ENCODE data around the gene VEZT.
"Not testable (repeated sequence)": the region's sequence is repeated elsewhere in the genome, so short reads cannot be mapped to it uniquely, and the experiment has no call there.

VEZT gene

DNA sequence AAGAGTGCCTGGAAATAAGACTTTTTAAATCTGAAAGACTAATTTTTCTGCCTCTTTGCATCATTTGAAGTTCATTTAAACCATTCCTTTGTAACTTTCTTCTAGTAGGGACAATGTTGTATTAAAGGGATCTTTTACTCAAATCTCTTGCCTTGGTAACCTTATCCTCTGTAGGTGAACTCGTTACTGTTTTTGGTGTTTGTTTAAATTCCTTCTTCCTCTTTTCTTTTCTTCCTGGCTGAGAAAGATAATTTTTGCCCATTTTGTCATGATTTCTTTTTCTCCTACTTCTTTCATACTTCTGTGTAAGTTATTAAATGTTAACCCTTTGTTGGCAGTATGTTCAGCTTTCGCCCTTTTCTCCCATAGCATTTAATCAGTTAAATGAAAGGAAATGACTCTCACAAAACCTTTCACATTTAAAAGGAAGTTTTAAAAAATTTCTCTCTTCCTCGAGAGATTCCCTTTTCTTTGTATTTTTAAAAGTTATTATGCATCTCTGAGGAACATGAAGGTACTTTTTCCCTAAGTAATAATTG lies 10.3 kb downstream of the VEZT start:
- no peak for DNase-seq

DNA sequence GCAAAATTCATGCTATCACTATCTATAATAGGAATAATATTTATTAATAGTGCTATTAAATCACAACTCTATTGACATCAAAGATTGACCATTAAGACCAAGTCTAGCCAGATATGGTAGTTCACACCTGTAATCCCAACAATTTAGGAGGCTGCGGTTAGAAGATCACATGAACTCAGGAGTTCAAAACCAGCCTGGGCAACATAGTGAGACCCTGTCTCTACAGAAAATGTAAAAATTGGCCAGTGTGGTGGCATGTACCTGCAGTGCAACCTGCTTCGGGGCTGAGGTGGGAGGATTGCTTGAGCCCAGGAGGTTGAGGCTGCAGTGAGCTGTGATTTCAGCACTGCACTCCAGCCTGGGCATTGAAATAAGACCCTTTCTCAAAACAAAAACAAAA lies 11.0 kb downstream of the VEZT start:
- DNase-seq = no peak

DNA sequence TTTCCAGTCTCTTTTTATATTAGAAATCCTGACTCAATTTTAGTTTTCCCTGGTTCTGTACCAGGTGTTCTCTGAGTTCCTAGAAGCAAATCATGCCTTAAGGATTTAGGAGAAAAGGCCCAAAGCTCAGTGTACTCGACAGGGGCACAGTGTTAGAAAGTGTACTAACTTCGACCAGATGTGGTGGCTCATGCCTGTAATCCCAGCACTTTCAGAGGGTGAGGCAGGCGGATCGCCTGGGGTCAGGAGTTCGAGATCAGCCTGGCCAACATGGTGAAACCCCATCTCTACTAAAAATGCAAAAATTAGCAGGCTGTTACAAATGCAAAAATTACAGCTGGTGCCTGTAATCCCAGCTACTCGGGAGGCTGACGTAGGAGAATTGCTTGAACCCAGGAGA lies 12.0 kb downstream of the VEZT start:
- DNase-seq = no peak

DNA sequence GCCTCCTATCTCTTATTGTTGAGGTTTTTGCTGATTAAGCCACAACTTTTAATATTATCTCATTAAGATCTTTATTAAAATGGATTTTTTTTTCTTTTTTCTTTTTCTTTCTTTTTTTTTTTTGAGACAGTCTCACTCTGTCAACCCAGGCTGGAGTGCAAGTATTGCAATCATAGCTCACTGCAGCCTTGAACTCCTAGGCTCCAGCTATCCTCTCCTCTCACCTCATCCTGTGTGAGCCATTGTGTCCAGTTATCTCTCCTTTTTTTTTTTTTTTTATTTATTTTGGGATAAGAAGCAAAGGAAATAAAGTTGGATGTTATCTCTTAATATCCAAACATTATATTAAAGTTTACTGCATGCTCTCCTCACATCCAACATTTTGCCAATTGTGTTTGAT lies 12.7 kb downstream of the VEZT start:
- no peak for DNase-seq

DNA sequence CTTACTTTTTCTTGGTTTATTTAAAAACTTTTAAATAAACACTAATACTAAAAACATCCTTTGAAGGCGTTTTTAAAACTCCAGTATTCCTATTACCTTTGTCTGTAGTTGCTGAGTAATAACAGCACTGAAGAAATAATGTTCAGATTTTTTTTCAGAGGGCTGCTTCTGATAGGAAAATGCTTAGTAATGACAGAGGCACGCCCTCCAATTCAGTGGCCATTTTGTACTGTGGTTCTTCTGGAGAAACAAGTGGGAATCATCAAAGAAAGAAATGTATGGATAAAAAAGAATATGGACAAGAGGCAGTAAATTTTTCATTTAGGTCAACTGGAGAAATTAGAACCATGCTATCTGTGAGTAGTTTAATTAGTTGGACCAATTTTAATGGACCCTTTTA lies 13.6 kb downstream of the VEZT start:
- peak; percentile 31 for DNase-seq

DNA sequence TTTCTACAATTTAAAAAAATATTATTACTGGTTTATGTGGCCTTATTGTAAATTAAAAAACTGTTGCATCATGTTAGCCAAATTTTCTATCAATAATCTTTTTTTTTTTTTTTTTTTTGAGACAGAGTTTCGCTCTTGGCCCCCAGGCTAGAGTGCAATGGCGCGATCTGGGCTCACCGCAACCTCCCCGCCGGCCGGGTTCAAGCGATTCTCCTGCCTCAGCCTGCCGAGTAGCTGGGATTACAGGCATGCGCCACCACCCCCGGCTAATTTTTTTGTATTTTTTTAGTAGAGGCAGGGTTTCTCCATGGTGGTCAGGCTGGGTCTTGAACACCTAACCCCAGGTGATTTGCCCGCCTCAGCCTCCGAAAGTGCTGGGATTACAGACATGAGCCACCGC lies 16.6 kb downstream of the VEZT start:
- DNase-seq = not testable (repeated sequence)

DNA sequence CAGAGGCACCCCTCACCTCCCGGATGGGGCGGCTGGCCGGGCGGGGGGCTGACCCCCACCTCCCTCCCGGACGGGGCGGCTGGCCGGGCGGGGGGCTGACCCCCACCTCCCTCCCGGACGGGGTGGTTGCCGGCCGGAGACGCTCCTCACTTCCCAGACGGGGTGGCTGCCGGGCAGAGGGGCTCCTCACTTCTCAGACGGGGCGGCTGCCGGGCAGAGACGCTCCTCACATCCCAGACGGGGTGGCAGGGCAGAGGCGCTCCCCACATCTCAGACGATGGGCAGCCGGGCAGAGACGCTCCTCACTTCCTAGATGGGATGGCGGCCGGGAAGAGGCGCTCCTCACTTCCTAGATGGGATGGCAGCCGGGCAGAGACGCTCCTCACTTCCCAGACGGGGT lies 18.0 kb downstream of the VEZT start:
- DNase-seq = not testable (repeated sequence)

DNA sequence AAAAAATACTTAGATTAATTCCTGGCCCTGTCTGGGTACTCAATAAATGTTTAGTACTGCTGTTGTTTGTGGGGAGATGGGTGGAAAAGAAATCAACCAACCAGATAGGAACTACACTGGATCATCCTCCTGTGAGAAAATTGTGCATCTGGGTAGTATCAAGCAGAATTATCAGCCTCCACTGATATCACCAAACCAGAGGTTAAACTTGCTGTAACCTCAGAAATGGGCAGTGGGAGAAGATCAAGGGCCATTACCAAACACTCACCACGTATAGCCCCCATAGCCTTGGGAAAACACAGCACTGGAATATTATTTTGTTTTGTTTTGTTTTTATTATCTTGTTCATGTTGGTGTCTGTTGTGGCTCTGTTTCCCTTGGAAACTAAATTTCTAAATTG lies 19.7 kb downstream of the VEZT start:
- no peak for DNase-seq

DNA sequence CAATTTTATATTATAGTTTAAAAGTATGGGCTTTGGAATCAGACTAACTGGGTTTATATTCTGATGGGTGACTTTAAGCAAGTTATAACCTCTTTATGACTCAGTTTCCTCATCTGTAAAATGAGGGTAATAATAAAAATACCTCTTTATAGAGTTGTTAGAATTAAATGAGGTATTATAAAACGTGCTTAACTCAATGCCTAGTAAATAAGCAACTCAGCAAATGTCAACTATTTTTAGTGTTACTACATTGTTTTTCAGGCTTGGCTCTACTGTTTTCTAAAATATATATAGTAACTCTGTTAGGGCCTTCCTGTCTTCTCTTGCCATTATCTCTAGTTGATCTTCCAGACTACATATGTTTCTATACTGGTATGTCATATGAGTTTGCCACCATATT lies 20.5 kb downstream of the VEZT start:
- no peak for DNase-seq

DNA sequence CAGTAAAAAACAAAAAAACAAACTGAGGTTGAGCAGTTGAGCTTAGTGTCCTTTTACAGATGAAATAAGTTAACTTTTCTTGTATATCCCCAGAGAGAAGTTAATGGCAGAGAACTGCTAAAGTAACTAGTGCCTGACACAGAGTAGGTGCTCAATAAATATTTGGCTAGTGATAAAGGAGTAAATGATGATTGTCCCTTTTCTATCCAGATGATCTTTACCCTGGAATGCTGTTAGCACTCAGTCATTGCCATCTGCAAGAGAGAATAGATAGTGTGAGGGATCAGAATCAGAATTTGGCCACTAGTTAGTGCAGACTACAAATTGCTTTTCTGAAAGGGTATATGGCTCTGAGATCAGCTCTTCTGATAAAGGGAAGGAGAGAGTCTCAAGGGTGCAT lies 21.6 kb downstream of the VEZT start:
- DNase-seq = no peak

DNA sequence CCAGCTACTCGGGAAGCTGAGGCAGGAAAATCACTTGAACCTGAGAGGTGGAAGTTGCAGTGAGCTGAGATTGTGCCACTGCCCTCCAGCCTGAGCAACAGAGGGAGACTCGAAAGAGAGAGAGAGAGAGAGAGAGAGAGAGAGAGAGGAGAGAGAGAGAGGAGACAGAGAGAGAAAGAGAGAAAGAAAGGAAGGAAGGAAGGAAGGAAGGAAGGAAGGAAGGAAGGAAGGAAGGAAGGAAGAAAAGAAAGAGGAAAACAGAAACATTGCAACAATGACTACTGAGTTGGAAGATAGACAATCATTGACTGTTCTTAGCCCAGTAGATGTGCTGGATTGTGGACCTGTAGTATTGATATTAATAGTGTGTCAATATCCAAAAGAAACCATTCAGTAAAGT lies 22.2 kb downstream of the VEZT start:
- DNase-seq = not testable (repeated sequence)

DNA sequence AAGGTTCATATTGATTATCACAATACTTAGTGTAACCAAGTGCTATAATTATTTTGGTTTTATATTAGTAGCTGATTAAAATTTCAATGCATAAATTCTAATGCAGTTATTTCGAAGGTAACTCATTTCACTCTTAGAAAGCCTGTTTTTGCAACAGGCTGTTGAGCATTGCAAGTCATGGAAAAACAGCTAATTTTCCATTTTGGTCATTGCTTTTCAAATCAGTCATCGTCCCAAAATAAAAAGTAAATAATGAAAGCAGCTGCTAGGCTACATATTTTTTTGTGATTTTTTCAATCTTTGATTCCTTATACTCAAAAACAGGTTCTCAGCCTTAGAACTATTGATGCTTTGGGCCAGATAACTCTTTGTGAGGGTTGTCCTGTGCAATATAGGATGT lies 22.9 kb downstream of the VEZT start:
- no peak for DNase-seq

DNA sequence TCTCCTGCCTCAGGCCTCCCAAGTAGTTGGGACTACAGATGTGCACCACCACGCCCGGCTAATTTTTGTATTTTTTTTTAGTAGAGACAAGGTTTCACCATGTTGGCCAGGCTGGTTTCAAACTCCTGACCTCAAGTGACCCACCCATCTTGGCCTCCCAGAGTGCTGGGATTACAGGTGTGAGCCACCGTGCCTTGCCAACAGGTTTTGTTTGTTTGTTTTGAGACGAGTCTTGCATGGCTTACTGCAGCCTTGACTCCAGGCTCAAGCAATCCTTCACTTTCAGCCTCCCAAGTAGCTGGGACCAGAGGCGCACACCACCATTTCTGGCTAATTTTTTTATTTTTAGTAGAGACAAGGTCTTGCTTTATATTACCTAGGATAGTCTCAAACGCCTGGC lies 23.5 kb downstream of the VEZT start:
- not testable (repeated sequence) for DNase-seq

DNA sequence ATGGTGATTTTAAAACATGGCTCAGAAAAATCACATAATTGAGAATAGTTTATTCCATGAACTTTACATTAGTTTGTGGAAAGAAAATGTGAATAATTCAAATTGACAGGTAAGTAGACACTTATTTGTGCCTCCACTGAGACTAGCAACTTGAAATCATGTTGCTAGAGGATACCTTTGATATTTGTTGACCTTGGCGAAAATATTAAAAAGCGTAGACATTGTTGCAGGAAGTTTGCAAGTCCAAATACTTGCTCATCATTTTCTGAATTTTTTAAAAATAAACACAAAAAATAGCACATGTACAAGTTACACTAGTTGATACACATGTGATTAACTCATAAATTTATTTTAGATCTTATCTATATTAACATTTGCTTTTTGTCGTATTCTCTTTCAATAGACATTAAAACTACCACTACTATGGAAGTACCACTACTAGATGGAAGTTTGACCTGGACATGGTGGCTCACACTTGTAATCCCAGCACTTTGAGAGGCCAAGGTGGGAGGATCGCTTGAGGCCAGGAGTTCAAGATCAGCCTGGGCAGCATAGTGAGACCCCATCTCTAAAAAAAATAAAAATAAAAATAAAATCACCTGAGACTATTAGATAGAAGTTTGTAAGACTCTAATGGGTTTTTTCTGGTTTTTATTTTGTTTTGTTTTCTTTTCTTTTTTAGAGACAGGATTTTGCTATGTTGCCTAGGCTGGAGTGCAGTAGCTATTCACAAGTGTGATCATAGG lies 24.3 kb downstream of the VEZT start:
- DNase-seq = no peak

DNA sequence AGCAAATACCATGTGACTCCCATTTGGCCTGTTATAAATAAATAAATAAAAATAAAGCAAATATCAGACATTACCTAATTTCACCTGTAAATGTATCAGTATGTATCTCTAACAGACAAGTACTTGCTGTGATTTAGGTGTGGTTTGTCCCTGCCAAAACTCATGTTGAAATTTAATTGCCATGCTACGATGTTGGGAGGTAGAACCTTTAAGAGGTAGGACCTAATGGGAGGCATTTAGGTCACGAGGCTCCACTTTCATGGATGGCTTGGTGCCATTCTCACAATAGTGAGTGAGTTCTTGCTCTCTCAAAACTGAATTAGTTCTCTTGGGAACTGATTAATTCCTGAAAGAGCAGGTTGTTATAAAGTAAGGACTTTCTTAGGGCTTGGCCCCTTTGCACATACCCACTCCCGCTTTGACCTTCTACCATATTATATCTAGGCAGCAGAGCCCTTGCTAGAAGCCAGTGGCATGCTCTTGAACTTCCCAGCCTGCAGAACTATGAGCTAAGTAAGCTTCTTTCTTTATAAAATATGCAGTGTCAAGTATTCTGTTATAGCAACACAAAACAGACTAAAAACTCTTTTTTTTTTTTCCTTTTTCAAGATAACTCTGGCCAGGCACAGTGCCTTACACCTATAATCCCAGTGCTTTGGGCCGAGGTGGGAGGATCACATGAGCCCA lies 26.0 kb downstream of the VEZT start:
- no peak for DNase-seq

DNA sequence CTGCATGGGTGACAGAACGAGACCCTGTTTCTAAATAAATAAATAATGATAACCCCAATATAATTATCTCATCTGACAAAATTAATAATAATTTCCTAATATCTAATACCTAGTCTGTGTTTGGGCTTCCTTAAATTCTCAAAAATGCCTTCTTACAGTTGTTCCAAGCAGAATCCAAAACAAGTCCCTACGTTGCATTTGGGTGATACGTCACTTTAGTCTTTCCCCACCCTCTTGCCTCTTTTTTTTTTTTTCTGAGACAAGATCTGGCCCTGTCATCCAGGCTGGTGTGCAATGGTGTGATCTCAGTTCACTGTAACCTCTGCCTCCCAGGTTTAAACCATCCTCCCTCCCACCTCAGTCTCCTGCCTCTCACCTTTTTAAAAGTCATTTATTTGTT lies 26.7 kb downstream of the VEZT start:
- no peak for DNase-seq

DNA sequence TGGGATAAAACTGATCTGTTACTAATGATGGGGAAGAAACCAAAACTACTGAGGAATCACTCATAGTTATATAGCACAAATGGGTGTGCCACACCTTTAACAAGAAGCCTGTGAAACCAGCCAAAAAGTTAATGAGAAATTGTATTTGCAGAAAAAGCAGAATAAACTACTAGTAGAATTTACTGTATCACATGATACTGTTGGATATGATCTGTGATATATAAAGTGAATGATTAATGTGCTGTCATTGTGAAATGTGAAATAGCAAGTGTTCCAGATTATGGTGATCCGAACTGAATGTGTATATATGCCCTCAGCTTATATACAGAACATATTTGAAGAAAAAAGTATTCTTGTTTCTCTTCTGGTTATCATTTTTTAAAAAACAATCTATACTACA lies 30.5 kb downstream of the VEZT start:
- DNase-seq = no peak

DNA sequence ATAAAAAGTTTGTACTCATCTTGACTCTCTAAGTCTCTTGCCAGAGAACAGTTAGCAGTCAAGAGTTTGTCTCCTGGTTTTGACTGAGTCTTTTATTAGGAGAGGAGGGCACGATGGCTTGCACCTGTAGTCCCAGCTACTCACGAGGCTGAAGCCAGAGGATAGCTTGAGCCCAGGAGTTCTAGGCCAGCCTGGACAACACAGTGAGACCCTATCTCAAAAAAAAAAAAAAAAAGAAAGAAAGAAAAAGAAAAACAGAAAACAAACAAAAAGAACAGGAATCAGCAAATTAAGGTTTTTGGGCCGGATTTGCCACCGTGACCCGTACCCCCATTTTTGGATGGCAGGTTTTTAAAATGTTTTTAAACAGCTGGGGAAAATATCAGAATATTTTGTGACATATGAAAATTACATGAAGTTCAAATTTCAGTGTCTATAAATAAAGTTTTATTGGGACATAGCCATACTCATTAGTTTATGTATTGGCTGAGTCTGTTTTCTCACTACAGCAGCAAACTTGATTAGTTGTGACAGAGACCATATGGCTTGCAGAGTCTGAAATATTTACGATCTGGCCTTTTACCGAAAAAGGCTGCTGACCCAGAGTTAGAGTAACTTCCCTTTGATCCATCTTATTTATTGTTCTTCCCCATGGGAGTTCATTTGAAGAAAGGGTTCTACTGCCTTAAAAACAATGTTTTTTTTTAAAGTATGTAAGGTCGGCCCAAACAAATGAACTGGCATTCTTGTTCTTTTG lies 31.2 kb downstream of the VEZT start:
- no peak for DNase-seq

DNA sequence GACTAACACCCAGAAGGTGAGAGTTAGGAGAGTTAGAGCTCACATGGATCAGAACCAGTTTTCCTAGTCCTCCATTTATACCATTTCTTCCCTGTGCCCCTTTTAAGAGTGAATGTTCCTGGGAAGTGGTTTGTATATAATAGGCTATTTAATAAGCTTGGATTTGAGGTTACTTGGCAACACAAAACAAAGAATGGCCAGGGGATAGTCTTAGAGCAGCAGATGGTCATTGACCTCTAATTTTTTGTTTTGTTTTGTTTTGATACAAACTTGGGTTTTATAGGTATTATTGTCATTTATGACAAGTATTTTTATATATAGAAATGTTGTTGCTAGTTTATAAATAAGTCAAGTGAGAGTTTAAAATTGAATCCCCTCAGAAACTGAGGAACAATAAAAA lies 35.8 kb downstream of the VEZT start:
- DNase-seq = no peak

DNA sequence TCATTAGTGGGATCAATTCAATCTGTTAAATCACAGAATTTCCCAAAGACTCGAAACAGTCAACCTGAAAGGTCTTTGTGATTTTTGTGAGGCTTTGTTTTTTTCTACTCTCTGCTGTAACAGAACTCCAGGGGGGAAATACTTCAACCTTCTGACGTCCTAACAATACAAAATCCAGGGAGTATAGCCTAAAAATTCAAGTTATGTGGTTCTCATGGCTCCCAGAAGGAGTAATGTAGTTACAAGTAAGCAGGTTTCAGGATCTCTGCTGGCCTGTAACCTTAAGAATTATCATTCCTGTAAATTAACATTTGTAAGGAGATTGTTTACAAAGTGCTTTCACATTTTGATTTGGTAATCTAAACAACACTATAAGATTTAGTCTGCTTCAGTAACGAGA lies 39.9 kb downstream of the VEZT start:
- DNase-seq = no peak

DNA sequence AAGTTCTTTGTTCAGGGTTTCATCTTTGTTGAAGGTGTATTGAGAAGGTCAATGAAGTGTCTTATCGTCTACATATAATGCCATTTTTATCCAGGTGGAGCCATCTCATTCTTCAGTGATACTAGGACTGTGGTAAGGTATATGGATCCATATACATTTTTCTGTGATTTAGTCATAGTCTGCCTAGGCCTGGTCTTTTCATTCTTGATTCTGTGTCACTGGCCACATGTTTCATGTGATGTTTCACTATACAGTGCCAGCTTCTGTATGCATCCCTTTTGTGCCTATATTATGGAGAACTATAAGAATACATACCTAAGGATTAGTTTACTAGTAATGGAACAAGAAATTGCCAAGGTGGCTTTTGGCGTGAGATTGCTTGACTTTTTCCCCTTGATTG lies 40.5 kb downstream of the VEZT start:
- DNase-seq = no peak

DNA sequence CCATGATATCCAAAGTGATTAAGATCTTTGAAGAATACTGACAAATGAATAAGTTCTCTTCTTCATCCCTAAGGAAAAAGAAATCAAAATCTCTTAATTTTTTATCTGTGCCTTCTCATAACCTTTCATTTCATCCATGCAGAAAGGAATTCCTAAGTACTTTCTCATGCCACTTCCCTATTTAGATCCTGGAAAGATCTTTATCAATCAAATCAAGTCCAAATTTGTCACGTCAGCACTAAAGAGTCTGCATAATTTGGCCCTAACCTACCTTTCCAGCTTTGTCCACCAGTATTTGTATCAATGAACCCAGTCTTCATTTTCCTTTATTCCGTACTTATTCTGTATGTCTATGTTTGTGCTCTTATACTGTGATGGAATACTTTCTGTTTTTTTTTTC lies 41.2 kb downstream of the VEZT start:
- no peak for DNase-seq

DNA sequence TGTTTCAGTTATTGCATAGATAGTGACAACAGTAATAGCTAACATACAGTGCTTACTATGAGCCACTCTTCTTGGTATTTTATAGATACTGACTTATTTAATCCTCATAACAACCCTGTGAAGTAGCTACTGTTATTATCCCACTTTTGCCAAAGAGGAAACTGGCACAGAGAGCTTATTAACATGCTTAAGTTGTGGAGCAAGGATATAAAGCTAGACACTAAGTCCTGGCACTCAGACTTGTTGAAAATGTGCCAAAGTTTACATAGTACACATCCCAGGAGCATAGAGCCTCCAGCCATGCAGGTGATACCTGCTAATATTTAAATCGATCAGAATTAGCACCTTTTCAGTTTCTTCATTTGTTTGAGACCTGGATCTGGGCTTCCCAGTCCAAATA lies 41.8 kb downstream of the VEZT start:
- DNase-seq = no peak

DNA sequence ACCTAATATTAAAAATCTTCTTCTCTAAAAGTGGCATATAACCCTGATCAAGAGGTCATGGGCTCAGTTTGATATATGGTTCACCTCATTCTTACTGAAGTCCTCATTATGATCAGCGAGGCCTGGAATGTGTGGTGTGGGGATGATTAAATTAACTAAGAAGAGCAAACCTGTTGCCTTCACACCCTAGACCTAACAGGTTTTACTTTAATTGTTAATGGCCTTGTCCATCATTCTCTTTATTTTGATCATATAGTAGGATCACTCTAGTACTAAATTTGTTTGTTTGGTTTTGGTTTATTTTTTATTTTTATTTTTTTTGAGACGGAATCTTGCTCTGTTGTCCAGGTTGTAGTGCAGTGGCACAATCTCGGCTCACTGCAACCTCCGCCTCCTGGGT lies 43.5 kb downstream of the VEZT start:
- DNase-seq = no peak

All from NCI-H2227 treated with DMSO at 0.1 percent for 48 hours (cell line).